HFF-Myc (cell line): ENCODE data around the gene FLRT1.

ENCODE experiments used
- DNase-seq: peaks from one replicate; pipeline ENCODE4 v3.0.0-alpha.2; 2011; ENCODE audit warnings: low read depth; ENCODE audit errors: extremely low read depth
- H3K4me3 ChIP-seq: replicated peaks from 2 replicates; pipeline ENCODE4 v1.5.1; 2011; ENCODE audit warnings: low read depth, mild to moderate bottlenecking, control low read depth, low read length
- CTCF ChIP-seq: IDR thresholded peaks from 2 replicates; pipeline ENCODE4 v1.5.1; 2012; ENCODE audit warnings: mild to moderate bottlenecking, low read depth, low read length, control low read depth; ENCODE audit errors: missing control alignments

Gene FLRT1

DNA sequence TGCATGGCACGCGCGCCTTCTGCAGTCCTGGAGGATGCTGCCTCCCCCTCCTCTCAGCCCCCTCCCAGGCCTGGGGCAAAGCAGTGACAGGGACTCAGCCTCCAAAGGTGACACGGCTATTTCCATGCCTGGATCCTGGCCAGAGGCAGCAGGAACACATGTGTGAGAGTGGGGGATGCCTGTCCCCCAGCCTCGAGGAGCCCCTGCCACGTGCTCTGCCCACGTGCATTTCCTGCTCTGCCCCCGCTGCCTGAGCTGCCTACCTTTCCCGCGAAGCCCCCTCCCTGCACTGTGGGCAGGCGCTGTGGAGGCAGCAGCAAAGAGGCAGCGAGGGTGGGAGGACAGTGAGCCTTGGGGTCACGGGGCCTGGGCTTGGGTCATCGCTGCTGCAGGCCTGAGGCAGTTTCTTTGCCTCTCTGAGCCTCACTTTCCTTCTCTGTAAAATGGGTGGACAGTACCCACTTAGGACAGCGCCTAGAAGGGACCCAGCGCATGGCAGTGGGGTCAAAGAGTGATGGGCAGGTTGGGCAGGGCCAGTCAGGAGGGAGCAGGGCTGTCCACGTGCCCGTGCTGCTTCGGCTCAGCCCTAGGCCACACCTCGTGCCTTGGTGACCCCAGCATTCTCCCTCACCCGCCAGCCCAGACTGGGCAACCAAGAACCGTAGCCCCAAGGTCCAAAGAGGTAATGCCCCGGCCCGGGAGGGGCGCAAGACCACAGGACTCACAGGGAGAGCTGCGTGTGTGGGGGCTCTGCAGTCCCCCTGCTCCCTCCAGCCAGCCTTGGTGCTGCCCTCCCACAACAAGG, 48.6 kb downstream of the FLRT1 start:
- TF ChIP-seq CTCF: no peak
- H3K4me3 ChIP-seq: no peak overlapping the region
- DNase-seq: no peak

GRCh38 chr11:64084951-64085710, 49.4 kb downstream of the FLRT1 start:
- no peak for TF ChIP-seq CTCF
- no peak overlapping the region for H3K4me3 ChIP-seq
- DNase-seq: no peak
